Measurements from ENCODE around the gene GLB1L3.

The GLB1L3 gene

GRCh38 chr11:134275534-134276395 lies at the start of gene GLB1L3:
TSS of gene GLB1L3 (plus strand) at chr11:134276379. CDS start at chr11:134276741, 362 bp downstream.
- peak; percentile 49 for DNase-seq

GRCh38 chr11:134226806-134227325 lies 49.3 kb upstream of the GLB1L3 start:
- DNase-seq, result no peak

- peak; percentile 34 for DNase-seq
Measured at GRCh38 chr11:134228625-134229024, 47.6 kb upstream of the GLB1L3 start.

GRCh38 chr11:134229126-134229790 lies 46.9 kb upstream of the GLB1L3 start:
- DNase-seq, result no peak

- DNase-seq, result no peak
Measured at GRCh38 chr11:134230339-134230738, 45.8 kb upstream of the GLB1L3 start.

GRCh38 chr11:134231958-134232659 lies 44.1 kb upstream of the GLB1L3 start:
- no peak for DNase-seq

GRCh38 chr11:134233729-134234179 lies 42.4 kb upstream of the GLB1L3 start:
- no peak for DNase-seq

- no peak for DNase-seq
Measured at GRCh38 chr11:134235399-134235798, 40.8 kb upstream of the GLB1L3 start.

- DNase-seq, result no peak
Measured at GRCh38 chr11:134236834-134237556, 39.2 kb upstream of the GLB1L3 start.

- DNase-seq, result no peak
Measured at GRCh38 chr11:134237557-134237922, 38.6 kb upstream of the GLB1L3 start.

- no peak for DNase-seq
Measured at GRCh38 chr11:134238956-134239355, 37.2 kb upstream of the GLB1L3 start.

- DNase-seq, result no peak
Measured at GRCh38 chr11:134240592-134240991, 35.6 kb upstream of the GLB1L3 start.

GRCh38 chr11:134242376-134242775 lies 33.8 kb upstream of the GLB1L3 start:
- no peak for DNase-seq

- DNase-seq, result no peak
Measured at GRCh38 chr11:134243913-134244312, 32.3 kb upstream of the GLB1L3 start.

- no peak for DNase-seq
Measured at GRCh38 chr11:134244593-134244992, 31.6 kb upstream of the GLB1L3 start.

GRCh38 chr11:134245434-134245833 lies 30.7 kb upstream of the GLB1L3 start:
- no peak for DNase-seq

GRCh38 chr11:134246100-134246499 lies 30.1 kb upstream of the GLB1L3 start:
- no peak for DNase-seq

- no peak for DNase-seq
Measured at GRCh38 chr11:134246678-134247077, 29.5 kb upstream of the GLB1L3 start.

GRCh38 chr11:134248910-134249480 lies 27.2 kb upstream of the GLB1L3 start:
- DNase-seq, result no peak

GRCh38 chr11:134250246-134250645 lies 25.9 kb upstream of the GLB1L3 start:
- no peak for DNase-seq

GRCh38 chr11:134250675-134251074 lies 25.5 kb upstream of the GLB1L3 start:
- no peak for DNase-seq
